SK-N-MC (cell line): ENCODE data around the gene VNN1.

Experiments
- EZH2 ChIP-seq: fragments of 200-600 bp; sonication (generic); IDR thresholded peaks from one replicate; pipeline ENCODE4 v1.6.1; 2017; ENCODE audit warnings: antibody characterized with exemption
- POLR2AphosphoS5 ChIP-seq: IDR thresholded peaks from 2 replicates; pipeline ENCODE4 v1.6.1; 2012; ENCODE audit warnings: mild to moderate bottlenecking, low read depth, low read length, borderline replicate concordance

GRCh38 chr6:132643547-132643946 lies 70.3 kb downstream of the VNN1 start:
- no peak for TF ChIP-seq EZH2
- no peak for TF ChIP-seq POLR2AphosphoS5
